Skeletal muscle tissue (tissue), 4 donors: ENCODE data around the gene EEIG2. TPM values are rescaled to one million over a fixed set of nuclear protein-coding genes. Genes with fewer than 3 reads are reported as not detected.
A peak's percentile ranks its signal among the peaks of the same experiment; 100 is the strongest.
"Not testable (repeated sequence)": the region's sequence is repeated elsewhere in the genome, so short reads cannot be mapped to it uniquely, and the experiment has no call there.

Source experiments
- H3K27ac ChIP-seq: one replicate; pipeline ENCODE4 v1.7.0; 2013; ENCODE audit warnings: mild to moderate bottlenecking, low read depth, low read length, inconsistent platforms
- H3K27me3 ChIP-seq, 3 donors: one replicate each; pipeline ENCODE4 v1.7.0; 2013; ENCODE audit warnings: low read length in 3 of 3; ENCODE audit not compliant: control insufficient read depth in 3 of 3, insufficient read depth in 3 of 3
- H3K36me3 ChIP-seq, 3 donors: one replicate each; pipeline ENCODE4 v1.7.0; 2013; ENCODE audit warnings: low read length in 3 of 3; ENCODE audit not compliant: control insufficient read depth in 3 of 3, insufficient read depth in 3 of 3
- H3K4me1 ChIP-seq, 3 donors: one replicate each; pipeline ENCODE4 v1.7.0; 2013; ENCODE audit warnings: low read length in 3 of 3, mild to moderate bottlenecking in 3 of 3; ENCODE audit not compliant: control insufficient read depth in 3 of 3, insufficient read depth in 3 of 3
- H3K4me3 ChIP-seq, 3 donors: one replicate each; pipeline ENCODE4 v1.7.0; 2013; ENCODE audit warnings: low read length in 3 of 3
- H3K9ac ChIP-seq, 3 donors: one replicate each; pipeline ENCODE4 v1.7.0; 2013; ENCODE audit warnings: low read length in 3 of 3, mild to moderate bottlenecking in 3 of 3, moderate library complexity in 2 of 3, low read depth in 1 of 3
- H3K9me3 ChIP-seq, 3 donors: one replicate each; pipeline ENCODE4 v1.7.0; 2013; ENCODE audit warnings: low read length in 3 of 3; ENCODE audit not compliant: control insufficient read depth in 3 of 3
- total RNA-seq: library from RNA; depleted of rRNA; stranded (reverse); fragments of >200 nt; gene quantifications from one replicate; pipeline ENCODE4 v1.2.3, GENCODE V29; 2014
- donor health status: Osteomylitis.

Gene EEIG2
- total RNA-seq, 1 donor from 2014 or later: 15.7 TPM

DNA sequence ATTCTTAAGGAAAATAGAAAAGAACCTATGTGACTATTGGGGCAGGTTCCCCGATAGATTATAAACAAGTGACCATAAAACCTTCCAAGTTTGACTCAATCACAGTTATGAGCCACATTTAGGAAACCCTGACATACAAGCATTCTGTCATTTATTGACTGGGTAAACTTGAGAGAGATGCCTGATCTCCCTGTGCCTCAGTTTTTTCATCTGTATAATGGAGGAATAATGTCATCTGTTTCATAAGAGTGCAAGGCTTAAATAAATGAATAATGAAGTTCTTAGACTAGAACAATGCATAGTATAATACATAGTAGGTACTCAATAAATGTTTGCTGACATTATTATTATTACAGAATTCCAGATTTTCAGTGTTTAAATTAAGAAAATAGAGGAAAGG, 18.9 kb upstream of the EEIG2 start:
- Histone ChIP-seq H3K4me1 (no peaks in the 10 kb centered on the region), H3K27ac (no peak overlapping the region), H3K9ac (no peak overlapping the region), H3K9me3 (no peaks in the 10 kb centered on the region), H3K4me3 (no peak overlapping the region), H3K27me3 (no peaks in the 10 kb centered on the region), H3K36me3 (no peaks in the 10 kb centered on the region)

GRCh38 chr1:108541861-108542260, 18.0 kb upstream of the EEIG2 start:
- Histone ChIP-seq H3K9ac (no peak overlapping the region), H3K4me1 (no peaks in the 10 kb centered on the region), H3K27me3 (no peaks in the 10 kb centered on the region), H3K27ac (no peak overlapping the region), H3K36me3 (no peaks in the 10 kb centered on the region), H3K9me3 (no peaks in the 10 kb centered on the region), H3K4me3 (no peak overlapping the region)

DNA sequence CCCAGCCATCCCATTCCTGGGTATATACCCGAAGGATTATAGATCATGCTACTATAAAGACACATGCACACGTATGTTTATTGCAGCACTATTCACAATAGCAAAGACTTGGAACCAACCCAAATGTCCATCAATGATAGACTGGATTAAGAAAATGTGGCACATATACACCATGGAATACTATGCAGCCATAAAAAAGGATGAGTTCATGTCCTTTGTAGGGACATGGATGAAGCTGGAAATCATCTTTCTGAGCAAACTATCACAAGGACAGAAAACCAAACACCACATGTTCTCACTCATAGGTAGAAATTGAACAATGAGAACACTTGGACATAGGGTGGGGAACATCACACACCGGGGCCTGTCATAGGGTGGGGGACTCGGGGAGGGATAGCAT, 12.4 kb upstream of the EEIG2 start:
- not testable (repeated sequence) for H3K4me3 ChIP-seq, H3K9me3 ChIP-seq, H3K27me3 ChIP-seq, H3K4me1 ChIP-seq, H3K9ac ChIP-seq, H3K36me3 ChIP-seq, H3K27ac ChIP-seq

DNA sequence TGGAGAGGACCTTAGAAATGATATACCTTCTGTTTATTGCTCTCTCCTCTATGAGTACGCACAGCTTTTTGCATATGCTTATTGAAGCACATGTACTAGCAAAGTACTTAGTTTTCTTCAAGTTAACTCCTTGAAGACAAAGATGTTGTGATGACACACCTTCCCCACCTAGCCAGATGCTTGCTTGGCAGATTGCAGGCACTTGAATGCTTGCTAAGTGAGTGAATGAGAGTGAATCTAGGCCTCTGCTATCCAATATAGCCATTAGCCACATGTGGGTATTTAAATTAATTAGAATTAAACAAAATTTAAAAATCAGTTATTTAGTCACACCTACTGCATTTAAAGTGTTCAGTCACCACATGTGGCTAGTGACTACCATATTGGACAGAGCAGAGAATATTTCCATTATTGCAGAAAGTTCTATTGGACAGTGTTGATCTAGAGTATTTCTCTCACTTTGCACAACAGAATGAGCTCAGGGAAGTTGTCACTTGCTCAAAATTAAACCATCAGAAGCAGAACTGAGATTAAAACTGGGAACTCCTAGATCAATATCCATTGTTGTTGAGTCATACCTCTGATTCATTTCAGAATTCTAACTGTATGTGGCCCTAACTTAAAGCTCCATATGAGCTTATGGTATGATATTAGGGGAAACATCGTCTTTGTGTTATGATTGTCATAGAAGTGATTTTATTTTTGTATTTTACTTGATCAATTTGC, 8.6 kb upstream of the EEIG2 start:
- H3K9me3 ChIP-seq: no peaks in the 10 kb centered on the region
- no peaks in the 10 kb centered on the region for H3K27me3 ChIP-seq
- H3K9ac ChIP-seq: no peak overlapping the region
- no peak overlapping the region for H3K27ac ChIP-seq
- no peaks in the 10 kb centered on the region for H3K36me3 ChIP-seq
- H3K4me3 ChIP-seq: no peak overlapping the region
- no peaks in the 10 kb centered on the region for H3K4me1 ChIP-seq

GRCh38 chr1:108553905-108554304, 6.0 kb upstream of the EEIG2 start:
- Histone ChIP-seq H3K9ac (no peak overlapping the region), H3K4me3 (no peak overlapping the region), H3K27ac (no peak overlapping the region), H3K36me3 (no peaks in the 10 kb centered on the region), H3K9me3 (no peaks in the 10 kb centered on the region), H3K4me1 (no peaks in the 10 kb centered on the region), H3K27me3 (no peaks in the 10 kb centered on the region)

GRCh38 chr1:108554682-108555427, 5.0 kb upstream of the EEIG2 start:
- H3K9ac ChIP-seq: no peak overlapping the region
- H3K4me1 ChIP-seq: no peaks in the 10 kb centered on the region
- H3K4me3 ChIP-seq: no peak overlapping the region
- H3K27me3 ChIP-seq: no peaks in the 10 kb centered on the region
- H3K9me3 ChIP-seq: no peaks in the 10 kb centered on the region
- no peak overlapping the region for H3K27ac ChIP-seq
- H3K36me3 ChIP-seq: no peaks in the 10 kb centered on the region

DNA sequence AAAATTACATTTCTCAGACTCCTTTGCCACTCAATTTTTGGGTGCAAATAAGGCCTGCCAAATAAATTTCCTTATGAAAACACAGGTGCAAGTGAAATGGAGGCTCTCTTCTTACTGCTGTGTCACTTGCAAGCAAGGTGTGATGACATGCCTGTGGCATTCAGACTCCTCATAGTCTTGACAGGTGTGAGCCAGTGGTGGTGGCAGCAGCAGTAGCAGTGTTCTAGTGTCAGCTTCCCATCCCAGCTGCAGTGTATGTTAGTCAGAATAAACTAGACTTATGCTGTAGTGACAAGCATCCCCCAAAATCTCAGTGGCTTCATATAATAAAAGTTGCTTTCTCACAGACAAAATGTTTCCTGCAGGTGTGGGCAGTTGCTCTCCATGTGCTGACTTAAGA, 3.8 kb upstream of the EEIG2 start:
- Histone ChIP-seq H3K9ac (no peak overlapping the region), H3K9me3 (no peaks in the 10 kb centered on the region), H3K36me3 (no peaks in the 10 kb centered on the region), H3K4me3 (no peak overlapping the region), H3K4me1 (peaks cover 0 to 8% (median 2%) of the 10 kb centered on the region in 3 donors), H3K27me3 (no peaks in the 10 kb centered on the region), H3K27ac (peak overlapping the region; percentile 36)

DNA sequence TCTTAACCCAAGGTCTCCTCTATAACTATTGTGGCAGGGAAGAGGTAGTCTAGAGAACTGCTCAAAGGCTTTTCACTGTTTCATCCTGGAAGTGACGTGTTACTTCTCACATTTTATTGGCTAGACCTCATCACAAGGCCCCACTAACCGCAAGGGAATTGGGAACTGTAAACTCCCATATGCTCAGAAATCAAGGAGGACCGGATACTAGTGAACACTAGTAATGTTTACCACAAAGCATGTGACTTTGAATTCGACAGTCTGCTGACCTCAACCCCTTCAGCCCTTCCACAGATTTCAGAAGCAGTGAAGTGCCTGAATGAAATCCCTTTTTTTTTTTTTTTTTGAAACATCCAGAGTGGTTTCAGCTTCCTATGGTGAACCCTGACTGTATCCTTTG, 3.4 kb upstream of the EEIG2 start:
- Histone ChIP-seq H3K27ac (peak overlapping the region; percentile 42), H3K9me3 (no peaks in the 10 kb centered on the region)

DNA sequence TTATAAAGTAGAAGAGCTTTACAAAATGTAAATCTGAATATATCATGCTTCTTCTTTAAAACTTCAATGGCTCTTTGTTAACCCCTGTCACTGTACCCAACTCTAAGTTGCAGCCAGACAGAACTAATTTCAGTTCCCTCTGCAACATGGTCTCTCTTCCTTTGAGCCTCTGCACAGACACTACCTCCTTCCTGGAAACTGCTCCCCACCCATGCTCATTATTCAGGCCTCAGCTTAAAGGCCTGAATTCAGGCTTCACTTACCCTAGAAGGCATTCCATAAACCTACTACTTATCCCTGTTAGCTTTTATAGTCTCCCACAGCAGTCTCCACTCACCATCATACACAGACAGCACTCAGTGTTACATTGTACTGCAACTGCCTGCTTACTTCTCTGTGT, 2.6 kb upstream of the EEIG2 start:
- H3K4me1 ChIP-seq: peaks cover 0 to 9% (median 8%) of the 10 kb centered on the region in 3 donors
- H3K27me3 ChIP-seq: no peaks in the 10 kb centered on the region
- no peaks in the 10 kb centered on the region for H3K36me3 ChIP-seq
- no peak overlapping the region for H3K9ac ChIP-seq
- peak overlapping the region; percentile 42 for H3K27ac ChIP-seq
- no peak overlapping the region for H3K4me3 ChIP-seq
- no peaks in the 10 kb centered on the region for H3K9me3 ChIP-seq

More for the DNA sequence above, 3.4 kb upstream of the EEIG2 start:
- Histone ChIP-seq H3K9ac (no peak overlapping the region), H3K4me1 (peaks cover 0 to 8% (median 2%) of the 10 kb centered on the region in 3 donors), H3K36me3 (no peaks in the 10 kb centered on the region), H3K27me3 (no peaks in the 10 kb centered on the region), H3K4me3 (no peak overlapping the region)

GRCh38 chr1:108560189-108560873, 431 bp downstream of the EEIG2 start:
- no peaks in the 10 kb centered on the region for H3K36me3 ChIP-seq
- peak overlapping the region; percentile 64 to 79 (median 75) for H3K9ac ChIP-seq
- peak overlapping the region; percentile 50 for H3K27ac ChIP-seq
- no peaks in the 10 kb centered on the region for H3K9me3 ChIP-seq
- H3K4me3 ChIP-seq: peak overlapping the region; percentile 76 to 88 (median 81)
- no peaks in the 10 kb centered on the region for H3K27me3 ChIP-seq
- H3K4me1 ChIP-seq: peaks cover 0 to 9% (median 8%) of the 10 kb centered on the region in 3 donors
